ENCODE data around the gene STUB1.

GRCh38 chr16:638836-639235 lies 41.4 kb upstream of the STUB1 start:
- no peak for TF ChIP-seq EZH2phosphoT487 (IDR thresholded peaks at IDR 0.05; ENCODE audit: insufficient read depth, low read depth)
- TF ChIP-seq EZH2 (IDR thresholded peaks at IDR 0.05; ENCODE audit: insufficient read depth, poor library complexity, severe bottlenecking), result no peak

Data from GM23248 (cell line).